Tibial artery (tissue), 4 donors: ENCODE data around the gene STARD3.

Experiments used
- DNase-seq, 2 donors: peaks; one replicate each; pipeline ENCODE4 v3.0.0-alpha.2; 2019
- H3K27ac ChIP-seq, 2 donors: fragments of 200-600 bp; sonication (generic) in 1 of 2; 1 replicate in 1 of 2; 2 replicates in 1 of 2; pipeline ENCODE4 v1.5.1; 2018 to 2019; ENCODE audit warnings: mild to moderate bottlenecking in 1 of 2
- H3K27me3 ChIP-seq, 2 donors: fragments of 200-600 bp; sonication (generic) in 1 of 2; one replicate each; pipeline versions ENCODE4 v1.5.1 to v1.6.0; 2016 to 2019
- H3K36me3 ChIP-seq, 3 donors: fragments of 200-600 bp; sonication (generic) in 2 of 3; one replicate each; pipeline ENCODE4 v1.5.1; 2016 to 2019; ENCODE audit warnings: mild to moderate bottlenecking in 2 of 3
- H3K4me1 ChIP-seq, 4 donors: fragments of 200-600 bp; sonication (generic) in 2 of 4; 1 replicate in 3 of 4; 2 replicates in 1 of 4; pipeline ENCODE4 v1.5.1; 2016 to 2019
- H3K4me3 ChIP-seq, 2 donors: fragments of 200-600 bp; sonication (generic) in 1 of 2; 1 replicate in 1 of 2; 2 replicates in 1 of 2; pipeline ENCODE4 v1.5.1; 2018 to 2019; ENCODE audit warnings: mild to moderate bottlenecking in 2 of 2
- H3K9me3 ChIP-seq, 3 donors: fragments of 200-600 bp; sonication (generic) in 1 of 3; one replicate each; pipeline ENCODE4 v1.5.1; 2016 to 2019
- CTCF ChIP-seq, 2 experiments: fragments of 200-600 bp in 1 of 2; fragments of 450-650 bp in 1 of 2; IDR thresholded peaks; one replicate each; pipeline ENCODE4 v1.5.1; 2017 to 2019; ENCODE audit warnings: antibody characterized with exemption in 2 of 2, mild to moderate bottlenecking in 1 of 2, moderate library complexity in 1 of 2
- intact Hi-C: fragments of 100-400 bp; cut with DNase I; formaldehyde crosslinking; loops from one replicate; pipeline ENCODE4 v1.15.0; 2023; ENCODE audit warnings: low total_unique reads

STARD3 gene

DNA sequence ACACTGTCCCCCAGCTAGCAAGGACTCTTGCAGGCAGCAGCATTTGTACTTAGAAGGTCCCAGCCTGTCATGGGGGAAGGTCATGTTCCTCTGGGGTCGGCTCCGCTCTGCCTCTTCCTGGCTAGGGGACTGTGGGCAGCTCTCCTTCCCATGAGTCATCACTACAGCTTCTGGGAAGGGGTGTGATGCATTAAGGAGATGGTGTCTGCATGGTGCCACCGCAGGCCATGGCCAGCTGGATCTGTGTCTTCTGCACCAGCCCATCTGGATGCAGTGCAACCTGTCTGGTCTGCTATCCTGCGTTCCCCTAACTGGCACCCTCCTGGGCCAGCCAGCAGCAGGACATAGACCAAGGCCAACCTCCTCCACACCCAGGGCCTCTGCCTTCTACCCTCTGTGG lies 6.3 kb downstream of the STARD3 start:
- intact Hi-C loops, result no loop called here
- Histone ChIP-seq H3K9me3 (no peaks in the 10 kb centered on the region), H3K4me3 (no peak overlapping the region), H3K36me3 (no peaks in the 10 kb centered on the region), H3K4me1 (peaks cover 0 to 24% (median 16%) of the 10 kb centered on the region in 4 donors), H3K27me3 (no peaks in the 10 kb centered on the region), H3K27ac (no peak overlapping the region)
- DNase-seq, result no peak
- no peak for TF ChIP-seq CTCF (IDR thresholded peaks at IDR 0.05)

DNA sequence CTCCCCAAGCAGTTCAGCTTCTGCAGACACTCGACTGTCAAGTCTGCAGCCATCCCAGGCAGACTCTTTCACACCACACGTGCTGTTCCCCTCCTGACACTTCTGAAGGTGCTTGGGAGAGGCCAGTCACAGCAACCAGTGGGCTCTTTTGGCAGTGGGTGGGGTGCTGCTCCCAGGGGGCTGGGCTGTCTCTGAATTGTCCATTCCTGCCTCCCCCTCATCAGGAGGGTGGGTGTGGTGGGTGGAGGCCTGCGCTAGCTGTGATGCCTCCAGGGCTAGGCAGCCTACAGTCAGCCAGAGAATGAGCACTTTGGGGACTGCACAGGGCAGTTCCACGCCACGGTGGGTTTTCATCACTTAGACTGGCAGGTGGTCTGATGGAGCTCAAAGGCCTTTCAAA lies 10.3 kb downstream of the STARD3 start:
- intact Hi-C loops, result no loop called here
- Histone ChIP-seq H3K4me3 (no peak overlapping the region), H3K27me3 (no peaks in the 10 kb centered on the region), H3K9me3 (no peaks in the 10 kb centered on the region), H3K27ac (no peak overlapping the region), H3K36me3 (peaks cover 0 to 4% (median 0%) of the 10 kb centered on the region in 3 donors), H3K4me1 (peaks cover 0 to 7% (median 0%) of the 10 kb centered on the region in 4 donors)
- TF ChIP-seq CTCF (IDR thresholded peaks at IDR 0.05), result no peak
- DNase-seq, result no peak

- no peaks in the 10 kb centered on the region for H3K27me3 ChIP-seq
- intact Hi-C loops, result no loop called here
- no peak for TF ChIP-seq CTCF (IDR thresholded peaks at IDR 0.05)
- peaks cover 0 to 7% (median 1%) of the 10 kb centered on the region in 4 donors for H3K4me1 ChIP-seq
- no peak overlapping the region for H3K27ac ChIP-seq
- DNase-seq, result no peak
- H3K9me3 ChIP-seq, result no peaks in the 10 kb centered on the region
- H3K4me3 ChIP-seq, result no peak overlapping the region
- H3K36me3 ChIP-seq, result peaks cover 0 to 4% (median 0%) of the 10 kb centered on the region in 3 donors
Measured at GRCh38 chr17:39648616-39649366, 11.8 kb downstream of the STARD3 start.

DNA sequence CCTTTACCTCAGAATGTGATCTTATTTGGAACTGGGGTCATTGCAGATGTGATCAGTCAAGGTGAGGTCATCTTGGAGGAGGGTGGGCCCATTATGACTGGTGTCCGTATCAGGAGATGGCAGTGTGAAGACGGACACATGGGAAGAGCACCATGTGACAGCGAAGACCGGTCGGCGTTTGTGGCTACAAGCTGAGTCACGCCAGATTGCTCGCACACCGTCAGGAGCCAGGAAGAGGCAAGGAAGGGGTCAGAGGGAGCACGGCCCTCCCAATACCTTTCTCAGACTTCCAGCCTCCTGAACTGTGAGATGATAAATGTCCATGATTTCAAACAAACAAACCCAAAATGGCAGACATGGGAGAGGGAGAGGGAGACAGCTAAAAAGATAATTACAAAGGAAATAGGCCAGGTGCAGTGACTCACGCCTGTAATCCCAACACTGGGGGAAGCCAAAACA lies 13.2 kb downstream of the STARD3 start:
- H3K9me3 ChIP-seq, result no peaks in the 10 kb centered on the region
- intact Hi-C loops, result no loop called here
- no peaks in the 10 kb centered on the region for H3K27me3 ChIP-seq
- peaks cover 0 to 13% (median 0%) of the 10 kb centered on the region in 3 donors for H3K36me3 ChIP-seq
- no peak for TF ChIP-seq CTCF (IDR thresholded peaks at IDR 0.05)
- no peak overlapping the region for H3K4me3 ChIP-seq
- no peak overlapping the region for H3K27ac ChIP-seq
- DNase-seq, result no peak
- peaks cover 0 to 8% (median 4%) of the 10 kb centered on the region in 4 donors for H3K4me1 ChIP-seq

- Histone ChIP-seq H3K9me3 (no peaks in the 10 kb centered on the region), H3K4me3 (no peak overlapping the region), H3K27me3 (no peaks in the 10 kb centered on the region), H3K4me1 (peaks cover 0 to 8% (median 4%) of the 10 kb centered on the region in 4 donors), H3K27ac (no peak overlapping the region), H3K36me3 (peaks cover 0 to 29% (median 7%) of the 10 kb centered on the region in 3 donors)
- no peak for DNase-seq
- no peak for TF ChIP-seq CTCF (IDR thresholded peaks at IDR 0.05)
- intact Hi-C loops, result no loop called here
Measured at GRCh38 chr17:39651923-39652586, 15.1 kb downstream of the STARD3 start.
